HCT116 (cell line): ENCODE results near the gene DAO. TPM values are rescaled to one million over a fixed set of nuclear protein-coding genes. Genes with fewer than 3 reads are reported as not detected.
A peak's percentile ranks its signal among the peaks of the same experiment; 100 is the strongest.

Experiments used
- ATAC-seq: fragments of 200-7000 bp; cut with Tn5 transposase; 2 replicates; pipeline ENCODE4 v1.9.1; 2020; ENCODE audit warnings: mild to moderate bottlenecking, moderate library complexity
- BruUV-seq: library from RNA; stranded (reverse); fragments of 400-500 nt; replicated peaks from 2 replicates; lab custom pipeline; 2021; lab: Mats Ljungman, UMichigan
- CTCF ChIA-PET: fragments of 300-600 bp; sonication (Branson Sonifier 250); formaldehyde crosslinking; loops from one replicate; lab custom pipeline; 2021; ENCODE audit warnings: antibody characterized with exemption; lab: Charles Lee
- POLR2A ChIA-PET: fragments of 300-600, 350-600 bp; sonication (Branson Sonifier 250); formaldehyde crosslinking; loops from one replicate; lab custom pipeline; 2021; ENCODE audit warnings: antibody characterized with exemption; lab: Charles Lee
- RAD21 ChIA-PET, 2 experiments: fragments of 300-600 bp; sonication (Branson Sonifier 250); formaldehyde crosslinking; loops; one replicate each; lab custom pipeline; 2023; ENCODE audit warnings: low total read pairs in 2 of 2; ENCODE audit not compliant: uncharacterized antibody in 2 of 2, unreplicated experiment in 2 of 2, low non-redundant PET in 1 of 2; lab: Charles Lee
- DNase-seq: peaks from one replicate; pipeline ENCODE4 v3.0.0-alpha.2; 2010; ENCODE audit warnings: low read depth, low spot score
- H2AFZ ChIP-seq: fragments of 200-600 bp; shearing (Covaris generic), sonication (generic); 2 replicates; pipeline ENCODE4 v1.6.1; 2017; ENCODE audit warnings: low read depth, mixed run types, mixed read lengths, antibody characterized with exemption, low read length; ENCODE audit not compliant: poor library complexity, severe bottlenecking
- H3K27ac ChIP-seq: 2 replicates; pipeline ENCODE4 v1.5.1; 2012; ENCODE audit warnings: low read depth, low read length
- H3K27me3 ChIP-seq: fragments of 200-600 bp; sonication (generic); 2 replicates; pipeline ENCODE4 v1.6.1; 2016; ENCODE audit warnings: mixed run types, low read length, mixed read lengths; ENCODE audit not compliant: insufficient read depth
- H3K36me3 ChIP-seq, 2 experiments: fragments of 200-500 bp in 1 of 2; fragments of 200-600 bp in 1 of 2; sonication (Bioruptor generic) in 1 of 2; sonication (generic) in 1 of 2; 2 replicates each; pipeline versions ENCODE4 v1.5.1 to v1.6.1; 2014 to 2016; ENCODE audit warnings: low read length in 2 of 2, inconsistent platforms in 1 of 2, mixed read lengths in 1 of 2, mixed run types in 1 of 2; ENCODE audit not compliant: insufficient read depth in 2 of 2, control insufficient read depth in 1 of 2
- H3K4me1 ChIP-seq, 2 experiments: fragments of 200-600 bp in 1 of 2; sonication (generic) in 1 of 2; 2 replicates each; pipeline versions ENCODE4 v1.5.1 to v1.6.1; 2012 to 2017; ENCODE audit warnings: low read length in 2 of 2, inconsistent platforms in 1 of 2, mild to moderate bottlenecking in 1 of 2, mixed read lengths in 1 of 2, mixed run types in 1 of 2, moderate library complexity in 1 of 2; ENCODE audit not compliant: insufficient read depth in 2 of 2, control insufficient read depth in 1 of 2
- H3K4me2 ChIP-seq: fragments of 200-600 bp; sonication (generic); 2 replicates; pipeline ENCODE4 v1.6.1; 2017; ENCODE audit warnings: mixed run types, low read length, mixed read lengths
- H3K4me3 ChIP-seq, 2 experiments: fragments of 200-600 bp in 1 of 2; sonication (generic) in 1 of 2; replicated peaks in 1 of 2; 2 replicates each; pipeline ENCODE4 v1.5.1; 2011 to 2016; ENCODE audit warnings: low read length in 2 of 2, control low read depth in 1 of 2, low read depth in 1 of 2, mild to moderate bottlenecking in 1 of 2, mixed read lengths in 1 of 2, mixed run types in 1 of 2
- H3K79me2 ChIP-seq: fragments of 200-600 bp; sonication (generic); 2 replicates; pipeline ENCODE4 v1.6.1; 2017; ENCODE audit warnings: mild to moderate bottlenecking, mixed run types, low read length, moderate library complexity, mixed read lengths; ENCODE audit not compliant: insufficient read depth
- H3K9ac ChIP-seq: fragments of 200-600 bp; sonication (generic); 2 replicates; pipeline ENCODE4 v1.6.1; 2016; ENCODE audit warnings: low read length, mixed read lengths
- H3K9me2 ChIP-seq: fragments of 200-600 bp; sonication (generic), shearing (Covaris generic); 2 replicates; pipeline ENCODE4 v1.6.1; 2017; ENCODE audit warnings: mixed run types, mild to moderate bottlenecking, moderate library complexity; ENCODE audit not compliant: insufficient read depth
- H3K9me3 ChIP-seq, 2 experiments: fragments of 200-500 bp in 1 of 2; fragments of 200-600 bp in 1 of 2; sonication (Bioruptor generic) in 1 of 2; sonication (generic) in 1 of 2; 2 replicates each; pipeline ENCODE4 v1.6.1; 2014 to 2017; ENCODE audit warnings: low read length in 2 of 2, mixed read lengths in 2 of 2, inconsistent platforms in 1 of 2, low read depth in 1 of 2, mild to moderate bottlenecking in 1 of 2, mixed run types in 1 of 2, moderate library complexity in 1 of 2; ENCODE audit not compliant: control insufficient read depth in 1 of 2, insufficient read depth in 1 of 2
- H4K20me1 ChIP-seq: fragments of 200-600 bp; sonication (generic), shearing (Covaris generic); 2 replicates; pipeline ENCODE4 v1.6.1; 2017; ENCODE audit warnings: mixed run types, mild to moderate bottlenecking, moderate library complexity; ENCODE audit not compliant: insufficient read depth
- JUND ChIP-seq: IDR thresholded peaks from 2 replicates; pipeline ENCODE4 v1.6.1; 2012
- POLR2A ChIP-seq: IDR thresholded peaks from 2 replicates; pipeline ENCODE4 v1.7.0; 2011; ENCODE audit warnings: borderline replicate concordance; ENCODE audit not compliant: insufficient read depth, insufficient read length; ENCODE audit errors: extremely low read depth
- POLR2AphosphoS5 ChIP-seq: IDR thresholded peaks from 2 replicates; pipeline ENCODE4 v1.6.1; 2011; ENCODE audit warnings: mild to moderate bottlenecking, low read depth, low read length, moderate library complexity
- RAD21 ChIP-seq: IDR thresholded peaks from 2 replicates; pipeline ENCODE4 v1.6.1; 2012; ENCODE audit warnings: low read depth, mild to moderate bottlenecking
- REST ChIP-seq: IDR thresholded peaks from 2 replicates; pipeline ENCODE4 v1.6.1; 2012; ENCODE audit warnings: low read depth
- intact Hi-C: fragments of 100-400 bp; cut with micrococcal nuclease; formaldehyde crosslinking; loops from 2 replicates; pipeline ENCODE4 v1.10.0; 2022
- total RNA-seq: library from RNA; stranded (reverse); gene quantifications from one replicate; pipeline ENCODE4 v1.2.1, GENCODE V29; 2021; ENCODE audit not compliant: unreplicated experiment
- TF ChIP-seq, protein P1 (sequence below): IDR thresholded peaks from 2 replicates; pipeline ENCODE4 v1.6.1; 2012

DAO gene
- total RNA-seq, 1 experiment from 2014 or later = not detected

- ATAC-seq = no peak
- Histone ChIP-seq H3K9me3 (no peaks in the 10 kb centered on the region), H3K9ac (peak overlapping the region; percentile 82), H3K27ac (peak overlapping the region; percentile 99), H3K4me2 (peak overlapping the region; percentile 82), H2AFZ (no peak overlapping the region), H3K27me3 (no peaks in the 10 kb centered on the region), H3K4me3 (no peak overlapping the region), H3K9me2 (no peaks in the 10 kb centered on the region), H3K79me2 (peaks cover 87% of the 10 kb centered on the region), H3K4me1 (peaks cover 87 to 95% of the 10 kb centered on the region in 2 experiments), H3K36me3 (peaks cover 2 to 44% of the 10 kb centered on the region in 2 experiments; a peak in 3 of 4 replicates), H4K20me1 (no peaks in the 10 kb centered on the region)
- ChIA-PET RAD21 (no interaction called here), POLR2A (interaction anchor here (1.2 to 3.4 kb wide), 3 partner anchors 12 to 20 kb away, joined by 3 to 21 read pairs (median 4); no protein-coding TSS in a partner anchor), CTCF (no interaction called here)
- DNase-seq = no peak
- intact Hi-C loops = loop anchor here (10.0 kb wide), 2 partner anchors 258 to 272 kb away; partner anchors contain the start of genes ALKBH2, ISCU, SART3 and UNG
- TF ChIP-seq POLR2AphosphoS5 = peak; percentile 29; the same call in 1 of the 2 replicates
- no peak for TF ChIP-seq JUND
- no TSS peak for BruUV-seq
Observed at GRCh38 chr12:108837239-108837638, 42.7 kb upstream of the DAO start.

DNA sequence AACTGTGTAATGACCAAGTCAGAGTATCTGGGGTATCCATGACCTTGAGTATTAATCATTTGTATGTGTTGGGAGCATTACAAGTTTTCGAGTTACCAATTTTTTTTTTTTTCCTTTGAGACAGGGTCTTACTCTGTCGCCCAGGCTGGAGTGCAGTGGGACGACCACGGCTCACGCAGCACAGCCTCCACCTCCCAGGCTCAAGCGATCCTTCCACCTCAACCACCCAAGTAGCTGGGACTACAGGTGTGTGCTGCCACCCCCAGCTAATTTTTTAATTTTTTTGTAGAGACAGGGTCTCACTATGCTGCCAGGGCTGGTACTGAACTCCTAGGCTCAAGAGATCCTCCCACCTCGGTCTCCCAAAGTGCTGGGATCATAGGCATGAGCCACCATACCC is 42.2 kb upstream of the DAO start:
- peaks cover 0 to 44% of the 10 kb centered on the region in 2 experiments; a peak in 3 of 4 replicates for H3K36me3 ChIP-seq
- H3K4me3 ChIP-seq = peak overlapping the region in 1 of 2 experiments; percentile 11; a peak in 1 of 4 replicates
- POLR2A ChIA-PET = interaction anchor here (0.9 to 3.4 kb wide), 5 partner anchors 9 to 20 kb away, joined by 3 to 21 read pairs (median 4); partner anchors contain the start of gene SSH1
- no peak for TF ChIP-seq JUND
- no peak for TF ChIP-seq RAD21
- no peak for TF ChIP-seq POLR2A
- TF ChIP-seq, protein P1, sequence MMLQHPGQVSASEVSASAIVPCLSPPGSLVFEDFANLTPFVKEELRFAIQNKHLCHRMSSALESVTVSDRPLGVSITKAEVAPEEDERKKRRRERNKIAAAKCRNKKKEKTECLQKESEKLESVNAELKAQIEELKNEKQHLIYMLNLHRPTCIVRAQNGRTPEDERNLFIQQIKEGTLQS = no peak
- no peak for TF ChIP-seq REST
- TF ChIP-seq POLR2AphosphoS5 = 0 out of 2 replicates have a peak, but pooled peaks have one; percentile 36
- TF ChIP-seq, all 23 proteins: peak for 1
- Histone ChIP-seq H3K9ac (peak overlapping the region; percentile 82), H3K27me3 (no peaks in the 10 kb centered on the region), H3K4me2 (peak overlapping the region; percentile 82), H3K9me3 (no peaks in the 10 kb centered on the region), H2AFZ (no peak overlapping the region), H3K79me2 (peaks cover 87% of the 10 kb centered on the region), H3K4me1 (peaks cover 83 to 95% of the 10 kb centered on the region in 2 experiments), H4K20me1 (no peaks in the 10 kb centered on the region), H3K27ac (peak overlapping the region; percentile 99), H3K9me2 (no peaks in the 10 kb centered on the region)
- ATAC-seq (no peak), DNase-seq (no peak)
- CTCF ChIA-PET = no interaction called here
- TSS peak; percentile 73 for BruUV-seq
- intact Hi-C loops = loop anchor here (1.0 to 10.0 kb wide), 4 partner anchors 17 to 273 kb away; partner anchors contain the start of genes ALKBH2, ISCU, SART3 and UNG
- RAD21 ChIA-PET = interaction anchor here in 1 of 2 experiments (0.6 kb wide), 1 partner anchor 196 kb away, joined by 3 read pairs; no protein-coding TSS in a partner anchor
